K562 (cell line): Measurements from ENCODE around the gene HOXB8. TPM values are rescaled to one million over a fixed set of nuclear protein-coding genes. Genes with fewer than 3 reads are reported as not detected.

Experiments used
- ATAC-seq: fragments of 200-7000 bp; cut with Tn5 transposase; 3 replicates; pipeline ENCODE4 v1.9.1; 2020; ENCODE audit warnings: moderate library complexity
- BruUV-seq: library from RNA; stranded (reverse); fragments of 400-500 nt; replicated peaks from 2 replicates; lab custom pipeline; 2021; lab: Mats Ljungman, UMichigan
- CTCF ChIA-PET: fragments of 300-600 bp; formaldehyde crosslinking; extraction: SDS; loops from one replicate; lab custom pipeline; 2021; ENCODE audit warnings: low intra/inter-chr PET ratio; lab: Yijun Ruan, JAX
- POLR2A ChIA-PET: fragments of 300-600, 350-650 bp; sonication (Branson Sonifier 250); formaldehyde crosslinking; extraction: SDS; loops from one replicate; lab custom pipeline; 2021; ENCODE audit warnings: antibody characterized with exemption, inconsistent platforms; lab: Yijun Ruan, JAX
- DNase-seq, 4 experiments: peaks; one replicate each; pipeline versions ENCODE4 v3.0.0 to v3.0.0-alpha.2; 2011 to 2018; ENCODE audit warnings: low spot score in 3 of 4, mixed read lengths in 3 of 4; ENCODE audit errors: extremely low read depth in 1 of 4
- FAIRE-seq: peaks from 2 replicates; lab custom pipeline; 2011; peaks lifted over from hg19 to GRCh38; lab: Jason Lieb, UNC
- H2AFZ ChIP-seq: 2 replicates; pipeline ENCODE4 v1.6.0; 2011; ENCODE audit warnings: low read depth, low read length, control low read depth, inconsistent platforms
- H3K27ac ChIP-seq: fragments of 200-600 bp; 3 replicates; pipeline ENCODE4 v1.8.0; 2011; ENCODE audit warnings: low read depth, mild to moderate bottlenecking, control low read depth, inconsistent platforms, low read length, moderate library complexity, mixed read lengths; ENCODE audit errors: extremely low read depth
- H3K27me3 ChIP-seq, 2 experiments: fragments of 300-600 bp in 1 of 2; 2 replicates in 1 of 2; 3 replicates in 1 of 2; pipeline versions ENCODE4 v1.6.0 to v1.8.0; 2011; ENCODE audit warnings: inconsistent platforms in 2 of 2, low read length in 2 of 2, mild to moderate bottlenecking in 1 of 2, mixed read lengths in 1 of 2, moderate library complexity in 1 of 2; ENCODE audit not compliant: control insufficient read depth in 2 of 2, insufficient read depth in 2 of 2
- H3K36me3 ChIP-seq: fragments of 300-600 bp; 3 replicates; pipeline ENCODE4 v1.8.0; 2011; ENCODE audit warnings: mild to moderate bottlenecking, low read length, inconsistent platforms; ENCODE audit not compliant: control insufficient read depth, insufficient read depth
- H3K4me1 ChIP-seq, 2 experiments: fragments of 200-600 bp in 1 of 2; replicated peaks in 1 of 2; 2 replicates in 1 of 2; 3 replicates in 1 of 2; pipeline versions ENCODE4 v1.5.1 to v1.8.0; 2011; ENCODE audit warnings: inconsistent platforms in 2 of 2, low read length in 2 of 2, mild to moderate bottlenecking in 1 of 2, mixed read lengths in 1 of 2, moderate library complexity in 1 of 2; ENCODE audit not compliant: control insufficient read depth in 2 of 2, insufficient read depth in 2 of 2
- H3K4me2 ChIP-seq: 2 replicates; pipeline ENCODE4 v1.6.1; 2011; ENCODE audit warnings: low read length, control low read depth, inconsistent platforms, mixed read lengths; ENCODE audit not compliant: insufficient read depth
- H3K4me3 ChIP-seq: fragments of 200-600 bp; sonication (generic), shearing (Covaris generic); 2 replicates; pipeline ENCODE4 v1.5.1; 2016; ENCODE audit warnings: control low read depth, inconsistent platforms
- H3K79me2 ChIP-seq: fragments of 200-600 bp; 3 replicates; pipeline ENCODE4 v1.8.0; 2011; ENCODE audit warnings: low read length, inconsistent platforms; ENCODE audit not compliant: control insufficient read depth, insufficient read depth
- H3K9ac ChIP-seq, 2 experiments: 2 replicates each; pipeline versions ENCODE4 v1.6.0 to v1.6.1; 2011; ENCODE audit warnings: low read depth in 2 of 2, low read length in 2 of 2, control low read depth in 1 of 2, inconsistent platforms in 1 of 2, mild to moderate bottlenecking in 1 of 2, mixed read lengths in 1 of 2; ENCODE audit not compliant: insufficient read depth in 1 of 2
- H3K9me1 ChIP-seq: one replicate; pipeline ENCODE4 v1.6.0; 2011; ENCODE audit warnings: inconsistent platforms, mild to moderate bottlenecking, low read length, moderate library complexity; ENCODE audit not compliant: control insufficient read depth, insufficient read depth
- H3K9me3 ChIP-seq: replicated peaks from 2 replicates; pipeline ENCODE4 v1.5.1; 2011; ENCODE audit warnings: low read depth, low read length, inconsistent platforms; ENCODE audit not compliant: control insufficient read depth, insufficient read depth
- H4K20me1 ChIP-seq: replicated peaks from 2 replicates; pipeline ENCODE4 v1.6.1; 2011; ENCODE audit warnings: low read length, inconsistent platforms, mixed read lengths; ENCODE audit not compliant: control insufficient read depth, insufficient read depth
- CHD4 ChIP-seq: fragments of 200-600 bp; sonication (generic); IDR thresholded peaks from 3 replicates; pipeline ENCODE4 v1.6.1; 2012; ENCODE audit warnings: low read depth, mild to moderate bottlenecking, mixed read lengths, low read length, inconsistent platforms; ENCODE audit not compliant: insufficient read depth, insufficient replicate concordance, poor library complexity, severe bottlenecking
- HMG20A ChIP-seq: fragments of 450-650 bp; formaldehyde crosslinking; conservative IDR thresholded peaks from 2 replicates; pipeline ENCODE4 v1.4.0; 2020; ENCODE audit warnings: mild to moderate bottlenecking, mixed read lengths
- KDM1A ChIP-seq, 2 experiments: fragments of 450-650 bp; IDR thresholded peaks; 2 replicates each; pipeline ENCODE4 v1.6.1; 2016; ENCODE audit warnings: mild to moderate bottlenecking in 2 of 2
- MAFF ChIP-seq: IDR thresholded peaks from 2 replicates; pipeline ENCODE4 v1.6.1; 2012; ENCODE audit warnings: low read length, improper control_type of control experiment
- MECOM ChIP-seq: fragments of 250-450 bp; sonication (Bioruptor Pico); IDR thresholded peaks from 2 replicates; pipeline ENCODE4 v1.8.0; 2022; ENCODE audit warnings: inconsistent platforms
- RBBP5 ChIP-seq: fragments of 200-600 bp; sonication (generic); IDR thresholded peaks from 2 replicates; pipeline ENCODE4 v1.6.1; 2012; ENCODE audit warnings: borderline replicate concordance, mild to moderate bottlenecking, low read length, control low read depth, inconsistent platforms; ENCODE audit not compliant: insufficient read depth, poor library complexity, severe bottlenecking
- SIN3B ChIP-seq: fragments of 450-650 bp; IDR thresholded peaks from 2 replicates; pipeline ENCODE4 v1.6.1; 2017; ENCODE audit warnings: low read depth, mild to moderate bottlenecking, moderate library complexity
- SMARCA5 ChIP-seq: fragments of 450-650 bp; IDR thresholded peaks from 2 replicates; pipeline ENCODE4 v1.6.1; 2016
- ZNF263 ChIP-seq: sonication (generic); formaldehyde crosslinking; IDR thresholded peaks from 2 replicates; pipeline ENCODE4 v1.8.0; 2022; ENCODE audit warnings: mild to moderate bottlenecking, missing genetic modification reagents, borderline replicate concordance
- ZNF589 ChIP-seq: fragments of 200-800 bp; sonication (Bioruptor generic); IDR thresholded peaks from 2 replicates; pipeline ENCODE4 v1.6.1; 2016; ENCODE audit warnings: low read depth, missing genetic modification characterization, missing compliant biosample characterization
- ZSCAN32 ChIP-seq: fragments of 450-650 bp; formaldehyde crosslinking; IDR thresholded peaks from 2 replicates; pipeline ENCODE4 v1.4.0; 2020; ENCODE audit warnings: mild to moderate bottlenecking, moderate library complexity
- WGBS: fragments of 100-300 bp; shearing (Covaris generic); methylation state at CpG from one replicate; pipeline ENCODE4 v1.1.6; 2016; ENCODE audit warnings: low coverage, mixed read lengths; ENCODE audit not compliant: insufficient coverage; ENCODE audit errors: missing lambda C conversion rate; 5-methylcytosine and 5-hydroxymethylcytosine counted together
- in situ Hi-C: fragments of 300-500 bp; cut with MboI; formaldehyde crosslinking; loops from 4 replicates; pipeline ENCODE4 v1.15.0; 2018; ENCODE audit warnings: inconsistent platforms, mixed read lengths
- intact Hi-C: fragments of 100-400 bp; cut with micrococcal nuclease; formaldehyde crosslinking; loops from 2 replicates; pipeline ENCODE4 v1.14.2; 2022
- polyA plus RNA-seq, 8 experiments: library from polyadenylated mRNA; depleted of rRNA in 4 of 8; stranded (reverse) in 5 of 8; unstranded in 3 of 8; fragments of >200 nt; fragmentation: Nextera tagmentation in 2 of 8; fragmentation: Illumina TruSeq in 1 of 8; extraction: Ambion mirVana in 2 of 8; extraction: Trizol in 1 of 8; gene quantifications; 2 replicates each; pipeline versions ENCODE4 v1.2.1 to v1.2.3, GENCODE V29; 2011 to 2014; ENCODE audit warnings: inconsistent platforms in 1 of 8, missing spikeins in 1 of 8
- total RNA-seq, 7 experiments: library from RNA; depleted of rRNA in 6 of 7; stranded (reverse); fragments of >200 nt in 6 of 7; fragmentation: Illumina TruSeq in 2 of 7; extraction: Trizol in 2 of 7; gene quantifications; 2 replicates each; pipeline versions ENCODE4 v1.2.1 to v1.2.3, GENCODE V29; 2011 to 2021; ENCODE audit warnings: low replicate concordance in 1 of 7
- TF ChIP-seq, protein P1 (sequence below), 2 experiments: fragments of 250-450 bp in 1 of 2; fragments of 450-650 bp in 1 of 2; sonication (Bioruptor Pico) in 1 of 2; IDR thresholded peaks; 2 replicates each; pipeline versions ENCODE4 v1.6.1 to v1.8.0; 2016 to 2021; ENCODE audit warnings: mild to moderate bottlenecking in 2 of 2, moderate library complexity in 2 of 2, missing compliant biosample characterization in 1 of 2, missing genetic modification characterization in 1 of 2
- TF ChIP-seq, protein P2 (sequence below): sonication (generic); formaldehyde crosslinking; IDR thresholded peaks from 2 replicates; pipeline ENCODE4 v1.8.0; 2022; ENCODE audit warnings: mild to moderate bottlenecking, missing genetic modification reagents
- TF ChIP-seq, protein P3 (sequence below): fragments of 450-650 bp; formaldehyde crosslinking; IDR thresholded peaks from 2 replicates; pipeline ENCODE4 v1.4.0; 2020; ENCODE audit warnings: mild to moderate bottlenecking, moderate library complexity
- TF ChIP-seq, protein P4 (sequence below): fragments of 450-650 bp; formaldehyde crosslinking; IDR thresholded peaks from 2 replicates; pipeline ENCODE4 v1.4.0; 2020; ENCODE audit warnings: mild to moderate bottlenecking

HOXB8 gene
- total and polyA plus RNA-seq, 9 of the 15 experiments (the other 6 are each of a cell fraction or from before 2014, with no cell fraction given): 0.52 to 23.8 (median 3.6) TPM

DNA sequence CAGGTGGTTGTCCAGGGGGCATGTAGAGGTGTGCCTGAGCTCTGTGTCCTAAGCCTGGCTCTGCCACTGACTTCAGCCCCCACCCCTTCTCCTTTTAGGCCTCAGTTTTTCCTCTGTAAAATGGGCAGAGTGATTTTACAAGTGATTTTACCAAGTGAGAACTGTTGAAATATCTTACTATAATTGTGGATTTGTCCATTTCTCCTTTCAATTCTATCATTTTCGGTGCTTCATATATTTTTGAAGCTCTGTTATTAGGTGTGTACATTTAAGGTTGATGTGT lies 32.8 kb upstream of the HOXB8 start:
- Histone ChIP-seq H3K36me3 (no peaks in the 10 kb centered on the region), H3K27ac (0 out of 3 replicates have a peak overlapping the region, but pooled peaks have one; percentile 78), H2AFZ (peak overlapping the region; percentile 98), H3K4me1 (peaks cover 9 to 18% of the 10 kb centered on the region in 2 experiments; a peak in 4 of 5 replicates), H3K4me3 (peak overlapping the region; percentile 56; the same call in 1 of the 2 replicates), H4K20me1 (no peaks in the 10 kb centered on the region), H3K9me3 (no peaks in the 10 kb centered on the region), H3K4me2 (peak overlapping the region; percentile 80), H3K27me3 (no peaks in the 10 kb centered on the region), H3K79me2 (peaks cover 30% of the 10 kb centered on the region), H3K9me1 (no peaks in the 10 kb centered on the region), H3K9ac (peak overlapping the region; percentile 70 to 84; a peak in 1 of 4 replicates)
- in situ Hi-C loops: no loop called here
- ATAC-seq (no peak), DNase-seq (no peak), FAIRE-seq (no peak)
- WGBS: 18% methylated on average over 1 of the region's 1 CpG
- no TSS peak for BruUV-seq
- POLR2A ChIA-PET: interaction anchor here (0.6 to 2.4 kb wide), 5 partner anchors 8 to 1714 kb away, joined by 3 to 6 read pairs (median 4); no protein-coding TSS in a partner anchor
- intact Hi-C loops: no loop called here
- CTCF ChIA-PET: interaction anchor here (0.7 kb wide), 1 partner anchor 657 kb away, joined by 3 read pairs; no protein-coding TSS in a partner anchor
- TF ChIP-seq, protein P1, sequence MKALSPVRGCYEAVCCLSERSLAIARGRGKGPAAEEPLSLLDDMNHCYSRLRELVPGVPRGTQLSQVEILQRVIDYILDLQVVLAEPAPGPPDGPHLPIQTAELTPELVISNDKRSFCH (CRISPR knock-in tag; IDR thresholded peaks at IDR 0.05): no peak
- TF ChIP-seq, protein P1 (tag; IDR thresholded peaks at IDR 0.05): 0 out of 2 replicates have a peak, but pooled peaks have one; percentile 22
- peak; percentile 75 to 80 for TF ChIP-seq KDM1A (IDR thresholded peaks at IDR 0.05)
- no peak for TF ChIP-seq MAFF
- TF ChIP-seq RBBP5: no peak
- no peak for TF ChIP-seq ZSCAN32 (CRISPR knock-in tag)
- TF ChIP-seq SIN3B: no peak
- no peak for TF ChIP-seq MECOM
- TF ChIP-seq, protein P2, sequence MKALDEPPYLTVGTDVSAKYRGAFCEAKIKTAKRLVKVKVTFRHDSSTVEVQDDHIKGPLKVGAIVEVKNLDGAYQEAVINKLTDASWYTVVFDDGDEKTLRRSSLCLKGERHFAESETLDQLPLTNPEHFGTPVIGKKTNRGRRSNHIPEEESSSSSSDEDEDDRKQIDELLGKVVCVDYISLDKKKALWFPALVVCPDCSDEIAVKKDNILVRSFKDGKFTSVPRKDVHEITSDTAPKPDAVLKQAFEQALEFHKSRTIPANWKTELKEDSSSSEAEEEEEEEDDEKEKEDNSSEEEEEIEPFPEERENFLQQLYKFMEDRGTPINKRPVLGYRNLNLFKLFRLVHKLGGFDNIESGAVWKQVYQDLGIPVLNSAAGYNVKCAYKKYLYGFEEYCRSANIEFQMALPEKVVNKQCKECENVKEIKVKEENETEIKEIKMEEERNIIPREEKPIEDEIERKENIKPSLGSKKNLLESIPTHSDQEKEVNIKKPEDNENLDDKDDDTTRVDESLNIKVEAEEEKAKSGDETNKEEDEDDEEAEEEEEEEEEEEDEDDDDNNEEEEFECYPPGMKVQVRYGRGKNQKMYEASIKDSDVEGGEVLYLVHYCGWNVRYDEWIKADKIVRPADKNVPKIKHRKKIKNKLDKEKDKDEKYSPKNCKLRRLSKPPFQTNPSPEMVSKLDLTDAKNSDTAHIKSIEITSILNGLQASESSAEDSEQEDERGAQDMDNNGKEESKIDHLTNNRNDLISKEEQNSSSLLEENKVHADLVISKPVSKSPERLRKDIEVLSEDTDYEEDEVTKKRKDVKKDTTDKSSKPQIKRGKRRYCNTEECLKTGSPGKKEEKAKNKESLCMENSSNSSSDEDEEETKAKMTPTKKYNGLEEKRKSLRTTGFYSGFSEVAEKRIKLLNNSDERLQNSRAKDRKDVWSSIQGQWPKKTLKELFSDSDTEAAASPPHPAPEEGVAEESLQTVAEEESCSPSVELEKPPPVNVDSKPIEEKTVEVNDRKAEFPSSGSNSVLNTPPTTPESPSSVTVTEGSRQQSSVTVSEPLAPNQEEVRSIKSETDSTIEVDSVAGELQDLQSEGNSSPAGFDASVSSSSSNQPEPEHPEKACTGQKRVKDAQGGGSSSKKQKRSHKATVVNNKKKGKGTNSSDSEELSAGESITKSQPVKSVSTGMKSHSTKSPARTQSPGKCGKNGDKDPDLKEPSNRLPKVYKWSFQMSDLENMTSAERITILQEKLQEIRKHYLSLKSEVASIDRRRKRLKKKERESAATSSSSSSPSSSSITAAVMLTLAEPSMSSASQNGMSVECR: no peak
- no peak for TF ChIP-seq ZNF589 (CRISPR knock-in tag)
- TF ChIP-seq, protein P3, sequence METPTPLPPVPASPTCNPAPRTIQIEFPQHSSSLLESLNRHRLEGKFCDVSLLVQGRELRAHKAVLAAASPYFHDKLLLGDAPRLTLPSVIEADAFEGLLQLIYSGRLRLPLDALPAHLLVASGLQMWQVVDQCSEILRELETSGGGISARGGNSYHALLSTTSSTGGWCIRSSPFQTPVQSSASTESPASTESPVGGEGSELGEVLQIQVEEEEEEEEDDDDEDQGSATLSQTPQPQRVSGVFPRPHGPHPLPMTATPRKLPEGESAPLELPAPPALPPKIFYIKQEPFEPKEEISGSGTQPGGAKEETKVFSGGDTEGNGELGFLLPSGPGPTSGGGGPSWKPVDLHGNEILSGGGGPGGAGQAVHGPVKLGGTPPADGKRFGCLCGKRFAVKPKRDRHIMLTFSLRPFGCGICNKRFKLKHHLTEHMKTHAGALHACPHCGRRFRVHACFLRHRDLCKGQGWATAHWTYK (CRISPR knock-in tag): no peak
- peak; percentile 71; the same call in 1 of the 2 replicates for TF ChIP-seq SMARCA5
- TF ChIP-seq CHD4: peak; percentile 89
- no peak for TF ChIP-seq ZNF263 (CRISPR knock-in tag)
- TF ChIP-seq, protein P4, sequence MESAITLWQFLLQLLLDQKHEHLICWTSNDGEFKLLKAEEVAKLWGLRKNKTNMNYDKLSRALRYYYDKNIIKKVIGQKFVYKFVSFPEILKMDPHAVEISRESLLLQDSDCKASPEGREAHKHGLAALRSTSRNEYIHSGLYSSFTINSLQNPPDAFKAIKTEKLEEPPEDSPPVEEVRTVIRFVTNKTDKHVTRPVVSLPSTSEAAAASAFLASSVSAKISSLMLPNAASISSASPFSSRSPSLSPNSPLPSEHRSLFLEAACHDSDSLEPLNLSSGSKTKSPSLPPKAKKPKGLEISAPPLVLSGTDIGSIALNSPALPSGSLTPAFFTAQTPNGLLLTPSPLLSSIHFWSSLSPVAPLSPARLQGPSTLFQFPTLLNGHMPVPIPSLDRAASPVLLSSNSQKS: no peak
- no peak for TF ChIP-seq HMG20A (CRISPR knock-in tag)
